GM13977 (cell line): Measurements from ENCODE around the gene EEF1G.

Experiments used
- DNase-seq: peaks from one replicate; pipeline ENCODE4 v3.0.0; 2012; ENCODE audit warnings: low spot score
- in situ Hi-C: fragments of 300-500 bp; cut with MboI; formaldehyde crosslinking; loops from one replicate; pipeline ENCODE4 v1.12.0; 2022; ENCODE audit warnings: low sequenced_read_pairs, low pct_unique_long_range_greater_than_20kb, mixed read lengths, inconsistent platforms; ENCODE audit not compliant: unreplicated experiment
- TF ChIP-seq, protein P1 (sequence below): IDR thresholded peaks from 2 replicates; pipeline ENCODE4 v1.5.1; 2012; ENCODE audit warnings: mild to moderate bottlenecking, control low read depth; ENCODE audit not compliant: insufficient read depth; ENCODE audit errors: extremely low read depth, missing control alignments

The EEF1G gene

GRCh38 chr11:62546929-62547625, 26.6 kb downstream of the EEF1G start:
- in situ Hi-C loops, result no loop called here
- no peak for DNase-seq
- TF ChIP-seq, protein P1, sequence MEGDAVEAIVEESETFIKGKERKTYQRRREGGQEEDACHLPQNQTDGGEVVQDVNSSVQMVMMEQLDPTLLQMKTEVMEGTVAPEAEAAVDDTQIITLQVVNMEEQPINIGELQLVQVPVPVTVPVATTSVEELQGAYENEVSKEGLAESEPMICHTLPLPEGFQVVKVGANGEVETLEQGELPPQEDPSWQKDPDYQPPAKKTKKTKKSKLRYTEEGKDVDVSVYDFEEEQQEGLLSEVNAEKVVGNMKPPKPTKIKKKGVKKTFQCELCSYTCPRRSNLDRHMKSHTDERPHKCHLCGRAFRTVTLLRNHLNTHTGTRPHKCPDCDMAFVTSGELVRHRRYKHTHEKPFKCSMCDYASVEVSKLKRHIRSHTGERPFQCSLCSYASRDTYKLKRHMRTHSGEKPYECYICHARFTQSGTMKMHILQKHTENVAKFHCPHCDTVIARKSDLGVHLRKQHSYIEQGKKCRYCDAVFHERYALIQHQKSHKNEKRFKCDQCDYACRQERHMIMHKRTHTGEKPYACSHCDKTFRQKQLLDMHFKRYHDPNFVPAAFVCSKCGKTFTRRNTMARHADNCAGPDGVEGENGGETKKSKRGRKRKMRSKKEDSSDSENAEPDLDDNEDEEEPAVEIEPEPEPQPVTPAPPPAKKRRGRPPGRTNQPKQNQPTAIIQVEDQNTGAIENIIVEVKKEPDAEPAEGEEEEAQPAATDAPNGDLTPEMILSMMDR, result no peak

DNA sequence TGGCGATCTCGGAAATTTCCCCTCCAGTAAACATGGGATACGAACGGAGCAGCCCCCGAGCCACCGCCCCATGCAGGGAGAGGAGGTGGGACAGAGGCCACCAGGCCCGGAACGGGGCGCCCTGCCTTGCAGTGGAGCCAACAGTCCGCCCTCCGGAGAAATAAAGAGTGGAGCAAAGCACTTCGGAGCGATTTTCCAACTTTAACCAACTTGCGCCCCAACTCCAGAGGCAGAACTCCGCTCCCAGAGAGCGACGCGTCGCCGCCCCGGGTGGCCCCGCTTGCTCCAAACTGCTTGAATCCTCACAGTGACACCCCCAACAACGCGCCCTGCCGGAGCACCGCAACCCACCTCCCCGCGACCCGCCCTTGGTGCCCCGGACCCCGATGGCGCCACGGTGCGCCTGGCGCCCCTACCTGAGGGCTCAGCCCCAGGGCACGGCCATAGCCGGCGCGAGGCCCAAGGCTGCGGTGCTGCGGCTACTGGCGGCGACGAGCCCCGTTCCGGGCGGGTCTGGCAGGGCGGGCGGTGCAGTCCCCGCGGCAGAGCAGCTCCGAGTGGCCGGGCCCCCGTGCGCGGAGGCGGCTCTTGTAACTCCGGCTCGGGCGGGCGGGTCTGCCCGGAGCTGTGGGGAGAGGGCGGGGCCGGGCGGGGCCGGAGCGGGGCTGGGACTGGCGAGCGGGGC, 27.3 kb downstream of the EEF1G start, which contains the start of gene AHNAK:
AHNAK (minus strand) TSS at position 563 of the 685 bp plus-strand sequence. CDS start 10,708 bp downstream, outside the sequence.
- DNase-seq, result peak; percentile 82

DNA sequence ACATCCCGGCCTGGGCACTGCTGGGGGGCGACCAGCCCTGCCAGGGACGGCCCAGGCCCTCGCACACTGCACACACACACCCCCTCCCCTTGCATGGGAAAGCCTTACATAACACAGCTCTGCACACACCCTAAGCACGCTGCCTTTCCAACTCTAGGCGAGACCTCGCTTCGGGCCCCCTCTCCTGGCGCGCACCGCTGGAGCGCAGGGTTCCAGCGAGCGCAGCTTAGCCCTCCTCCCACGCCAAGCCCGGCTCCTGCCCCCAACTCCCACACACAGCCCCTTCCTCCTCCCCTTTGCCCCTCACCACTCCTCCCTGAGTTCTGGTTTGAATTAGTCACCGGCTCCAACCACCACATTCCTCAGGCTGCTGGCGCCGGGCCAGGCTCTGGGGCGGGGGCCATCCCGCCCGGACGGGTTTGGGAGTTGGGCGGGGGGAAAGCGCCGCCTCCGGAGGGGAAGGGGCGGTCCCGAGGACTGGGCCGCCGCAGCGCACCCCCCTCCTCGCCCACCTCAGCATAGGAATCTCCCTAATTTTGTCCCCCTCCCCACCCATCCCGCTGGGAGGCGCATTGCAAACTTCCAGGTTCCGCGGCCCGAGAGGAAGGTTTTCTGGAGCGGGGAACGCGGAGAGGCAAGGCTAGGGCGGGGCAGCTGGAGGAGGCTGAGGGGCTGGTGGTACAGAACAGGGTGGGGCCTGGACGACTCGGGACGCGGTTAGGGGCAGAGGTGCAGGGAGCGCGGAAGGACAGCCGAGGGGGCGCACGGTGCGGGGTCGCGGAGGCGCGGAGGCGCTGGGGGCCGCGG, 28.1 kb downstream of the EEF1G start:
- DNase-seq, result no peak
- TF ChIP-seq, protein P1, result no peak
- in situ Hi-C loops, result no loop called here

More for the DNA sequence above, 27.3 kb downstream of the EEF1G start, which contains the start of gene AHNAK:
- TF ChIP-seq, protein P1, result no peak
- in situ Hi-C loops, result no loop called here

- peak; percentile 67 for DNase-seq
- in situ Hi-C loops, result no loop called here
- TF ChIP-seq, protein P1, result no peak
Observed at GRCh38 chr11:62544581-62545436, 28.9 kb downstream of the EEF1G start.

DNA sequence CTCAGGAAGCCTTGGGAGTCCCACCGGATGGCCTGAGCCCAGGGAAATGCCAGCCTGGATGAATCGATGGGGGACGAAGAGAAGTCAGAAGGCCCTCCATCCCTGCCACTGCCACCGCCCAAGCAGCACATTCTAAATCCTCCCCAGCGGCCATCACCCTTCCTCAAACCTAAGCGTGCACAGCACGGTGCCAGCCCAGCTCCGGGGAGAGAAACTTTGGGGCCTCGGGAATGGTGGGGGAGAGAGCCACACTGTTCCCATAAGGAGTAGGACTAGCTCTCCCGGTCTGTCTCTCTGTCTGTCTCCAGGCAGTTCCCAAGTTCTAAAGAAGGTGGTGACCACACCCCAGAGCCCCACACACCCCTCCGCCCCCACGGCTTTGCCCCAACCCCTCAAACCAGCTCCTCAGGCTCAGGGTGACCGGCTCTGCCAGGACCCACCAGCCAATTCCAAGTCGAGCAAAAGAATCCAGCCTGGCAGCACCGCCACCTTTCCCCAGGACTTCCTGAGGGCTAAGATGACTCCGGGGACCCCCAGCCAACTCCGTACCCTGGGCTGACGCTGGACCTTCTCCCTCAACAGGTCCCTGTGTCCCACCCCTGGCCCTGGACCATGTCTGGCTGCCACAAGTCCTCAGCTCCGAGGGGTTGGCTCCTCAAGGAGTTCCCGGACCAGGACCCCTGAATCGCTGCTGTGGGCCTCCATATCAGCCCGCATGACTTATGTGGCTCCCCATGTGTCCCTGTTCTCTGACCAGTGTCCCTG, 29.8 kb downstream of the EEF1G start:
- DNase-seq, result no peak
- TF ChIP-seq, protein P1, result no peak
- in situ Hi-C loops, result no loop called here
